H9 (cell line): ENCODE data around the gene SETBP1. TPM values are rescaled to one million over a fixed set of nuclear protein-coding genes. Genes with fewer than 3 reads are reported as not detected.

ENCODE experiments used
- DNase-seq: peaks from one replicate; pipeline ENCODE4 v3.0.0-alpha.2; 2017
- H2AFZ ChIP-seq: one replicate; pipeline ENCODE4 v1.6.1; 2013; ENCODE audit warnings: mild to moderate bottlenecking, low read length, control low read depth, moderate library complexity
- H2AK5ac ChIP-seq: 2 replicates; pipeline ENCODE4 v1.6.1; 2013; ENCODE audit warnings: low read length, control low read depth, mixed read lengths; ENCODE audit not compliant: insufficient read length
- H2BK120ac ChIP-seq: one replicate; pipeline ENCODE4 v1.6.1; 2013; ENCODE audit warnings: low read depth, mild to moderate bottlenecking, low read length, control low read depth, inconsistent platforms; ENCODE audit not compliant: poor library complexity, severe bottlenecking
- H2BK12ac ChIP-seq: 2 replicates; pipeline ENCODE4 v1.6.1; 2013; ENCODE audit warnings: low read length, control low read depth, mixed read lengths, low read depth; ENCODE audit not compliant: insufficient read length
- H2BK15ac ChIP-seq: 2 replicates; pipeline ENCODE4 v1.6.1; 2013; ENCODE audit warnings: low read depth, low read length, control low read depth
- H2BK20ac ChIP-seq: one replicate; pipeline ENCODE4 v1.6.1; 2013; ENCODE audit warnings: low read depth, mild to moderate bottlenecking, low read length, control low read depth, inconsistent platforms; ENCODE audit not compliant: poor library complexity, severe bottlenecking
- H2BK5ac ChIP-seq: 2 replicates; pipeline ENCODE4 v1.6.1; 2013; ENCODE audit warnings: low read length, control low read depth, mixed read lengths; ENCODE audit not compliant: insufficient read length
- H3K14ac ChIP-seq: 2 replicates; pipeline ENCODE4 v1.6.1; 2013; ENCODE audit warnings: low read length, control low read depth; ENCODE audit not compliant: insufficient read depth
- H3K18ac ChIP-seq: 2 replicates; pipeline ENCODE4 v1.6.1; 2013; ENCODE audit warnings: low read depth, mild to moderate bottlenecking, mixed read lengths, low read length, control low read depth; ENCODE audit not compliant: insufficient read length
- H3K23ac ChIP-seq: 2 replicates; pipeline ENCODE4 v1.6.1; 2013; ENCODE audit warnings: low read length, control low read depth, mixed read lengths, low read depth; ENCODE audit not compliant: insufficient read length
- H3K23me2 ChIP-seq: 2 replicates; pipeline ENCODE4 v1.6.1; 2013; ENCODE audit warnings: low read depth, mild to moderate bottlenecking, mixed read lengths, low read length, control low read depth; ENCODE audit not compliant: insufficient read length, poor library complexity, severe bottlenecking
- H3K27ac ChIP-seq: 2 replicates; pipeline ENCODE4 v1.5.1; 2013; ENCODE audit warnings: low read length, control low read depth, mixed read lengths, low read depth; ENCODE audit not compliant: insufficient read length
- H3K27me3 ChIP-seq: 2 replicates; pipeline ENCODE4 v1.6.1; 2013; ENCODE audit warnings: low read length, control low read depth, inconsistent platforms; ENCODE audit not compliant: insufficient read depth
- H3K4ac ChIP-seq: 2 replicates; pipeline ENCODE4 v1.6.1; 2013; ENCODE audit warnings: low read depth, mild to moderate bottlenecking, control low read depth, inconsistent platforms, low read length, moderate library complexity
- H3K4me1 ChIP-seq: 2 replicates; pipeline ENCODE4 v1.6.1; 2013; ENCODE audit warnings: low read length, control low read depth, inconsistent platforms; ENCODE audit not compliant: insufficient read depth
- H3K4me2 ChIP-seq: 2 replicates; pipeline ENCODE4 v1.6.1; 2013; ENCODE audit warnings: low read length, control low read depth, mixed read lengths; ENCODE audit not compliant: insufficient read length, insufficient read depth
- H3K56ac ChIP-seq: 2 replicates; pipeline ENCODE4 v1.6.1; 2013; ENCODE audit warnings: low read depth, mild to moderate bottlenecking, mixed read lengths, low read length, control low read depth; ENCODE audit not compliant: insufficient read length
- H3K79me1 ChIP-seq: 2 replicates; pipeline ENCODE4 v1.6.1; 2013; ENCODE audit warnings: low read depth, mild to moderate bottlenecking, moderate library complexity, low read length, control low read depth, inconsistent platforms; ENCODE audit not compliant: insufficient read depth, poor library complexity, severe bottlenecking
- H3K79me2 ChIP-seq: 2 replicates; pipeline ENCODE4 v1.6.1; 2013; ENCODE audit warnings: low read length, control low read depth, inconsistent platforms; ENCODE audit not compliant: insufficient read depth
- H3K9ac ChIP-seq: 2 replicates; pipeline ENCODE4 v1.6.1; 2013; ENCODE audit warnings: low read length, control low read depth, mixed read lengths; ENCODE audit not compliant: insufficient read length; ENCODE audit errors: extremely low read depth
- H3K9me3 ChIP-seq: one replicate; pipeline ENCODE4 v1.6.1; 2013; ENCODE audit warnings: low read depth, low read length, inconsistent platforms; ENCODE audit not compliant: control insufficient read depth
- H3T11ph ChIP-seq: one replicate; pipeline ENCODE4 v1.6.1; 2013; ENCODE audit warnings: mild to moderate bottlenecking, low read length, control low read depth, inconsistent platforms
- H4K20me1 ChIP-seq: one replicate; pipeline ENCODE4 v1.6.1; 2013; ENCODE audit not compliant: control insufficient read depth, insufficient read length, insufficient read depth
- H4K5ac ChIP-seq: 2 replicates; pipeline ENCODE4 v1.6.1; 2013; ENCODE audit warnings: low read depth, mild to moderate bottlenecking, mixed read lengths, low read length, control low read depth; ENCODE audit not compliant: insufficient read length
- H4K8ac ChIP-seq: replicated peaks from 2 replicates; pipeline ENCODE4 v1.6.1; 2013; ENCODE audit warnings: low read length, control low read depth, mixed read lengths, low read depth; ENCODE audit not compliant: insufficient read length
- H4K91ac ChIP-seq: 2 replicates; pipeline ENCODE4 v1.6.1; 2013; ENCODE audit warnings: low read depth, mild to moderate bottlenecking, moderate library complexity, mixed read lengths, low read length, control low read depth; ENCODE audit not compliant: insufficient read length
- H3K27ac Mint-ChIP-seq, 3 experiments: 2 replicates in 2 of 3; 3 replicates in 1 of 3; pipeline ENCODE4 v1.8.0; 2020 to 2021; ENCODE audit warnings: mixed read lengths in 3 of 3, mild to moderate bottlenecking in 1 of 3, moderate library complexity in 1 of 3
- H3K27me3 Mint-ChIP-seq: 2 replicates; pipeline ENCODE4 v1.8.0; 2021; ENCODE audit warnings: low read depth, mild to moderate bottlenecking, moderate library complexity, mixed read lengths
- H3K36me3 Mint-ChIP-seq, 3 experiments: 2 replicates in 2 of 3; 3 replicates in 1 of 3; pipeline ENCODE4 v1.8.0; 2020 to 2021; ENCODE audit warnings: low read depth in 3 of 3, mixed read lengths in 3 of 3; ENCODE audit not compliant: insufficient read depth in 1 of 3
- H3K4me1 Mint-ChIP-seq, 2 experiments: 2 replicates each; pipeline ENCODE4 v1.8.0; 2020; ENCODE audit warnings: mixed read lengths in 2 of 2
- H3K4me3 Mint-ChIP-seq, 2 experiments: 2 replicates in 1 of 2; 3 replicates in 1 of 2; pipeline ENCODE4 v1.8.0; 2020 to 2021; ENCODE audit warnings: mild to moderate bottlenecking in 2 of 2, mixed read lengths in 2 of 2, moderate library complexity in 1 of 2
- H3K9me3 Mint-ChIP-seq, 2 experiments: 2 replicates in 1 of 2; 3 replicates in 1 of 2; pipeline ENCODE4 v1.8.0; 2020; ENCODE audit warnings: mild to moderate bottlenecking in 2 of 2, mixed read lengths in 2 of 2, moderate library complexity in 1 of 2
- WGBS: extraction: QIAGEN DNeasy Blood & Tissue Kit; methylation state at CpG from one replicate; pipeline ENCODE4 v1.1.7; 2013; ENCODE audit warnings: missing lambda C conversion rate, low lambda C conversion rate, mixed read lengths; ENCODE audit not compliant: insufficient read length; ENCODE audit errors: extremely low coverage; 5-methylcytosine and 5-hydroxymethylcytosine counted together
- total RNA-seq: library from RNA; stranded (reverse); gene quantifications from 2 replicates; pipeline ENCODE4 v1.2.1, GENCODE V29; 2021
- TF ChIP-seq, protein P1 (sequence below): fragments of 200-600 bp; sonication (generic); conservative IDR thresholded peaks from 3 replicates; pipeline ENCODE4 v1.8.0; 2021; ENCODE audit warnings: antibody characterized with exemption, mild to moderate bottlenecking

The SETBP1 gene
- total RNA-seq, 1 experiment from 2014 or later = 4.6 TPM

DNA sequence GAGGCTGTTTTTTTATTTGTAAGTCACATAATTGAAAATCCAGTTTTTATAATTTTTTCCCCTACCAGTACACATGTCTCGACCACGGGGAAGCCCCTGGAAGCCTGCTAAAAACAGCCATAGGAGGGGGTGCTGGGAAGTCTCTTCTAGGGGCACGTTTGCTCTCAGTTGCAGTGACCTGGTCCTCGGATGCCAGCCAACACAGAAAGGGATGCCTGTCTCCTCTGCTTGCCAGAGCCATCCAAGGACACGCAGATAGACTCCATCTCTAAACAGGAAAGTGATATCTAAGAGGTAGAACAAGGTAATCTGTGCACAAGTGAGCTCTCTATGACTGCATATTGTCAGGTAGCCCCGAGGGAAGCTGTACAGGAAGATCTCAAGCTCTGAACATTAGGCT is 255.8 kb downstream of the SETBP1 start:
- H2AK5ac ChIP-seq = no peak overlapping the region
- H3K14ac ChIP-seq = no peak overlapping the region
- no peak overlapping the region for H3K4ac ChIP-seq
- H3K79me1 ChIP-seq = no peaks in the 10 kb centered on the region
- no peak overlapping the region for H2BK15ac ChIP-seq
- no peak overlapping the region for H2BK12ac ChIP-seq
- Mint-ChIP-seq H3K4me1 (peaks cover 12 to 17% of the 10 kb centered on the region in 2 experiments), H3K27me3 (peaks cover 52% of the 10 kb centered on the region), H3K27ac (no peak overlapping the region), H3K9me3 (peaks cover 29 to 31% of the 10 kb centered on the region in 2 experiments), H3K4me3 (no peak overlapping the region), H3K36me3 (peaks cover 8 to 31% (median 10%) of the 10 kb centered on the region in 3 experiments; a peak in 5 of 7 replicates)
- no peak overlapping the region for H4K91ac ChIP-seq
- H3K23me2 ChIP-seq = no peaks in the 10 kb centered on the region
- no peak overlapping the region for H2BK20ac ChIP-seq
- TF ChIP-seq, protein P1, sequence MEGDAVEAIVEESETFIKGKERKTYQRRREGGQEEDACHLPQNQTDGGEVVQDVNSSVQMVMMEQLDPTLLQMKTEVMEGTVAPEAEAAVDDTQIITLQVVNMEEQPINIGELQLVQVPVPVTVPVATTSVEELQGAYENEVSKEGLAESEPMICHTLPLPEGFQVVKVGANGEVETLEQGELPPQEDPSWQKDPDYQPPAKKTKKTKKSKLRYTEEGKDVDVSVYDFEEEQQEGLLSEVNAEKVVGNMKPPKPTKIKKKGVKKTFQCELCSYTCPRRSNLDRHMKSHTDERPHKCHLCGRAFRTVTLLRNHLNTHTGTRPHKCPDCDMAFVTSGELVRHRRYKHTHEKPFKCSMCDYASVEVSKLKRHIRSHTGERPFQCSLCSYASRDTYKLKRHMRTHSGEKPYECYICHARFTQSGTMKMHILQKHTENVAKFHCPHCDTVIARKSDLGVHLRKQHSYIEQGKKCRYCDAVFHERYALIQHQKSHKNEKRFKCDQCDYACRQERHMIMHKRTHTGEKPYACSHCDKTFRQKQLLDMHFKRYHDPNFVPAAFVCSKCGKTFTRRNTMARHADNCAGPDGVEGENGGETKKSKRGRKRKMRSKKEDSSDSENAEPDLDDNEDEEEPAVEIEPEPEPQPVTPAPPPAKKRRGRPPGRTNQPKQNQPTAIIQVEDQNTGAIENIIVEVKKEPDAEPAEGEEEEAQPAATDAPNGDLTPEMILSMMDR = no peak
- H2AFZ ChIP-seq = no peak overlapping the region
- no peak overlapping the region for H3K23ac ChIP-seq
- H4K5ac ChIP-seq = no peak overlapping the region
- no peak overlapping the region for H3K18ac ChIP-seq
- no peak overlapping the region for H3K4me2 ChIP-seq
- H3K9ac ChIP-seq = no peak overlapping the region
- H3T11ph ChIP-seq = no peak overlapping the region
- no peak overlapping the region for H3K56ac ChIP-seq
- no peak for DNase-seq
- H4K8ac ChIP-seq = no peak overlapping the region
- H2BK120ac ChIP-seq = no peak overlapping the region
- H3K9me3 ChIP-seq = peaks cover 5% of the 10 kb centered on the region
- H4K20me1 ChIP-seq = no peaks in the 10 kb centered on the region
- no peak overlapping the region for H2BK5ac ChIP-seq
- no peaks in the 10 kb centered on the region for H3K4me1 ChIP-seq
- no peak overlapping the region for H3K27ac ChIP-seq
- no peaks in the 10 kb centered on the region for H3K27me3 ChIP-seq
- H3K79me2 ChIP-seq = no peaks in the 10 kb centered on the region
- no CpG with 5 or more reads among the region's 6 CpGs for WGBS
